Mesothelial cell of epicardium (in vitro differentiated cells): ENCODE measurements around the gene CCDC148. TPM values are rescaled to one million over a fixed set of nuclear protein-coding genes. Genes with fewer than 3 reads are reported as not detected.
A peak's percentile ranks its signal among the peaks of the same experiment; 100 is the strongest.
"Not testable (repeated sequence)": the region's sequence is repeated elsewhere in the genome, so short reads cannot be mapped to it uniquely, and the experiment has no call there.

ENCODE experiments used
- DNase-seq, 2 experiments: peaks; one replicate each; pipeline ENCODE4 v3.0.0; 2021; ENCODE audit warnings: low spot score in 2 of 2; ENCODE audit not compliant: unreplicated experiment in 2 of 2
- H3K27ac Mint-ChIP-seq: 2 replicates; pipeline ENCODE4 v1.8.0; 2021; ENCODE audit warnings: mixed read lengths
- H3K27me3 Mint-ChIP-seq: 2 replicates; pipeline ENCODE4 v1.8.0; 2021; ENCODE audit warnings: low read depth, mixed read lengths
- H3K36me3 Mint-ChIP-seq: 2 replicates; pipeline ENCODE4 v1.8.0; 2021; ENCODE audit warnings: mixed read lengths
- H3K4me1 Mint-ChIP-seq: 2 replicates; pipeline ENCODE4 v1.8.0; 2021; ENCODE audit warnings: mixed read lengths
- H3K4me3 Mint-ChIP-seq: 2 replicates; pipeline ENCODE4 v1.8.0; 2021; ENCODE audit warnings: mild to moderate bottlenecking, moderate library complexity, mixed read lengths
- H3K9me3 Mint-ChIP-seq: 2 replicates; pipeline ENCODE4 v1.8.0; 2021; ENCODE audit warnings: mixed read lengths
- total RNA-seq: library from RNA; stranded (reverse); gene quantifications from 3 replicates; pipeline ENCODE4 v1.2.1, GENCODE V29; 2021
- TF ChIP-seq, protein P1 (sequence below): fragments of 200-600 bp; sonication (generic); IDR thresholded peaks from one replicate; pipeline ENCODE4 v1.5.0; 2021; ENCODE audit warnings: antibody characterized with exemption; ENCODE audit not compliant: unreplicated experiment

Gene CCDC148
- total RNA-seq, 1 donor from 2014 or later, result 3.1 TPM

DNA sequence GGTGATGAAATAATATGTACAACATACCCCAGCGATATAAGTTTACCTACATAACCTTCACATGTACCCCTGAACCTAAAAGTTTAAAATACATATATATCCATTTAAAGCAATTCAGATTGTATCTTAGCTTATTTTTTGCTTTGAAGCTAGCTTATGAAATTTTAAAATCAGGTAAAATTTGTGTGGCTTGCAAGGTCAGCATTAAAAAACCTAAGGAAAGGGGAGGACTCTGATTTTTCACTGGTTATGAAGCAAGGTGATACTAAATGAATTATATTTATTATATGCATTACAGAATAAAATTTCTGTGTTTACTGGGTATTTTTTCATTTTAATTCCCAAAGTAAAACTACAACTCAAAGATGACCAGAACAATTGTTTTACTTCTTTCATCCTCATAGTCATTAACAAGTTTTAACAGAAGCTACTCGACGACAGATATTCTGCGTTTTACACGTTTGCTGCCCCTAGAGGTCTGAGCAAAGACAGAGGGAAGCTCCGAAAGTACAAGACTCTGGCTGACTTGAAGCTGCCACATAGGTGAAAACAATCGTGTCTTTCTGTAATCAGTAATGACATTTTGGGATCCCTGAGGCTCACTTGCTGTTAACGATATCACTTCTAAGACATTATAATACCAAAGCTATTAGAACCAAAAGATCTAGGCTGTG, 17.3 kb upstream of the CCDC148 start:
- Mint-ChIP-seq H3K27me3 (no peaks in the 10 kb centered on the region), H3K4me1 (peaks cover 23% of the 10 kb centered on the region), H3K36me3 (peaks cover 26% of the 10 kb centered on the region), H3K9me3 (peaks cover 5% of the 10 kb centered on the region), H3K4me3 (no peak overlapping the region), H3K27ac (no peak overlapping the region)
- TF ChIP-seq, protein P1, sequence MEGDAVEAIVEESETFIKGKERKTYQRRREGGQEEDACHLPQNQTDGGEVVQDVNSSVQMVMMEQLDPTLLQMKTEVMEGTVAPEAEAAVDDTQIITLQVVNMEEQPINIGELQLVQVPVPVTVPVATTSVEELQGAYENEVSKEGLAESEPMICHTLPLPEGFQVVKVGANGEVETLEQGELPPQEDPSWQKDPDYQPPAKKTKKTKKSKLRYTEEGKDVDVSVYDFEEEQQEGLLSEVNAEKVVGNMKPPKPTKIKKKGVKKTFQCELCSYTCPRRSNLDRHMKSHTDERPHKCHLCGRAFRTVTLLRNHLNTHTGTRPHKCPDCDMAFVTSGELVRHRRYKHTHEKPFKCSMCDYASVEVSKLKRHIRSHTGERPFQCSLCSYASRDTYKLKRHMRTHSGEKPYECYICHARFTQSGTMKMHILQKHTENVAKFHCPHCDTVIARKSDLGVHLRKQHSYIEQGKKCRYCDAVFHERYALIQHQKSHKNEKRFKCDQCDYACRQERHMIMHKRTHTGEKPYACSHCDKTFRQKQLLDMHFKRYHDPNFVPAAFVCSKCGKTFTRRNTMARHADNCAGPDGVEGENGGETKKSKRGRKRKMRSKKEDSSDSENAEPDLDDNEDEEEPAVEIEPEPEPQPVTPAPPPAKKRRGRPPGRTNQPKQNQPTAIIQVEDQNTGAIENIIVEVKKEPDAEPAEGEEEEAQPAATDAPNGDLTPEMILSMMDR, result no peak
- DNase-seq, result no peak

- DNase-seq, H3K9me3 Mint-ChIP-seq, H3K27ac Mint-ChIP-seq, H3K4me3 Mint-ChIP-seq, H3K27me3 Mint-ChIP-seq: not testable (repeated sequence)
- peaks cover 26% of the 10 kb centered on the region for H3K36me3 Mint-ChIP-seq
- H3K4me1 Mint-ChIP-seq, result peaks cover 20% of the 10 kb centered on the region
Observed at GRCh38 chr2:158473300-158473699, 16.7 kb upstream of the CCDC148 start.

GRCh38 chr2:158472829-158473228, 16.3 kb upstream of the CCDC148 start:
- H3K27ac Mint-ChIP-seq, H3K27me3 Mint-ChIP-seq, H3K4me3 Mint-ChIP-seq, DNase-seq, H3K9me3 Mint-ChIP-seq: not testable (repeated sequence)
- Mint-ChIP-seq H3K36me3 (peaks cover 26% of the 10 kb centered on the region), H3K4me1 (peaks cover 16% of the 10 kb centered on the region)

DNA sequence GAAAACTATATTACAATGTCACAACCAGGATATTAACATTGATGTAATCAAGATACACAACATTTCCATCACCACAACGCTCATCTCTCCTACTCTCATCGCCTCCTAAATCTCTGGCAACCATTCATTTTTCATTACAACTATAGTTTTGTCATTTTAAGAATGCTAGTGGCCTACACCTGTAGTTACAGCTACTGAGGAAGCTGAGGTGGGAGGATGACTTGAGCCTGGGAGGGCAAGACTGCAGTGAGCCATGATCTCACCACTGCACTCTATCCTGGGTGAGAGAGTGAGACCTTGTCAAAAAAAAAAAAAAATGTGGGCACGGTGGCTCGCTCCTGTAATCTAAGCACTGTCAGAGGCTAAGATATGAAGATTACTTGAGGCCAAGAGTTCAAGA, 10.7 kb upstream of the CCDC148 start:
- TF ChIP-seq, protein P1, result no peak
- H3K27ac Mint-ChIP-seq, result no peak overlapping the region
- H3K4me1 Mint-ChIP-seq, result peaks cover 28% of the 10 kb centered on the region
- no peak overlapping the region for H3K4me3 Mint-ChIP-seq
- no peaks in the 10 kb centered on the region for H3K9me3 Mint-ChIP-seq
- H3K36me3 Mint-ChIP-seq, result peaks cover 18% of the 10 kb centered on the region
- DNase-seq, result no peak
- H3K27me3 Mint-ChIP-seq, result no peaks in the 10 kb centered on the region

DNA sequence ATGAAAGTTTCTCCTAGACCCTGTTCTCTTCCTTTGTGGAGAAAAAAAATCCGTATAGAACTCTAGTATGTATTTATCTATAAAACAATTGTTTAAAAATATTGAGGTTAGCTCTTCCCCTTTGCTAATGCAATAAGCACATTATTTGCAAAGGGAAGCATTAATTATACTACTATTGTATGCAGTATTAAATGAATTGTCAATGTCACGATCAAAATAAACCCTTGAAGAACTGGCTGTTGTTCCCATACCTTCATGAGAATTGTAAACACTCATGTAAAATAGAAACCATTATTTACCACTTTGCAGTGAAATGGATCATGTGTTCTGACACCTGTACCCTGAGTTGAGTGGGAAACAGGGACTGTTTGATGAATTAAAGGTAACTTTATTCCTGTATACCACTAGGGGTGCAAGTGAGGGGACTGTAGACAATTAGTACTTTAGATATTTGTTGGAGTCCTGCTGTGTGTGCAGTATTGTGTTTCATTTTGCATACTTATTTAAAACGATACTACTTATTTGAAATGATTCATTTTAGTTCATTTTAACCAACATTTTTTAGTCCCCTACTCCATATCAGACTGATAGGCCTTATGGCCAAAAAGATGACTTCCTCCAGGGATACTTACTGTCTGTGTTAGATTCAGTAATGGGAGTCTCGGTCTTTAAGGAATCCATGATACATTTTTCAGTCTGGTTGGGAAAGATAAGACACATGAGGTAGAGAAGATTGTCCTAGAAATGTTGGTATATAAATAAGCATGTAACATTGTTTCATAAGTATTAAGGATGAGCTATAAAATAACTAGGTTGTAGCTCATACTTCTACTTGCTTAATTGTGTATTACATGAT, 8.1 kb upstream of the CCDC148 start:
- H3K27me3 Mint-ChIP-seq, result no peaks in the 10 kb centered on the region
- TF ChIP-seq, protein P1, result peak; percentile 58
- no peak for DNase-seq
- no peak overlapping the region for H3K27ac Mint-ChIP-seq
- H3K4me1 Mint-ChIP-seq, result peaks cover 45% of the 10 kb centered on the region
- H3K4me3 Mint-ChIP-seq, result no peak overlapping the region
- H3K36me3 Mint-ChIP-seq, result peaks cover 7% of the 10 kb centered on the region
- no peaks in the 10 kb centered on the region for H3K9me3 Mint-ChIP-seq

DNA sequence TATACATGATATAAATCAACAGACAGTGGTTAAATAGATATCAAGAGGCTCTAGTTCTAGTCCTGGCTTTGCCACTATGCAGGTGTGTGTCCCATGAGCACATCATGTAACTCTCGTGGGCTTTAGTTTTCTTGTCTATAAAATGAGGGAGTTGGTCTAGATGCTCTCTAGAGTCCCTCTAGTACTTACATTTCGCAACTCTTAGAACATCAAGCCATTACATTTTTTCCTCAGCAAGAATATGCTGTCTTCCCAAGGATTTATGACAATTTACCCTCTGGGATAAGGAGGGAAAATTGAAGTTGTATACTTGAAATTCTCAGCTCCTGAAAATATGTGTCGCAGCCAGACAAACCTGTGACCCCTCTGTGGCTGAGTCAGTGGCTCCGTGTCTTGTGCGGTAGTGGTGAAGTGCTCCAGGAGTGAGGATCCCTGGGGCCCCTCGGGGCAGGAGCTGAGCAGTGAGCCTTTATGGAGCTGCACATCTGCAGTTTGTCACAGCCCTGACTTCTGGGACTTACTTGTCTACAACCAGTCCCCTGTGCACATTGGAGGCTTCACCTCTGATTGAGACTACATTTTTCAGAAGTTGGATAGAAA, 7.0 kb upstream of the CCDC148 start:
- peaks cover 55% of the 10 kb centered on the region for H3K4me1 Mint-ChIP-seq
- no peaks in the 10 kb centered on the region for H3K9me3 Mint-ChIP-seq
- H3K27me3 Mint-ChIP-seq, result no peaks in the 10 kb centered on the region
- no peak for DNase-seq
- no peak overlapping the region for H3K4me3 Mint-ChIP-seq
- peaks cover 5% of the 10 kb centered on the region for H3K36me3 Mint-ChIP-seq
- TF ChIP-seq, protein P1, result no peak
- H3K27ac Mint-ChIP-seq, result peak overlapping the region; percentile 47
